Measurements from ENCODE around the gene NSD2.

Gene NSD2

DNA sequence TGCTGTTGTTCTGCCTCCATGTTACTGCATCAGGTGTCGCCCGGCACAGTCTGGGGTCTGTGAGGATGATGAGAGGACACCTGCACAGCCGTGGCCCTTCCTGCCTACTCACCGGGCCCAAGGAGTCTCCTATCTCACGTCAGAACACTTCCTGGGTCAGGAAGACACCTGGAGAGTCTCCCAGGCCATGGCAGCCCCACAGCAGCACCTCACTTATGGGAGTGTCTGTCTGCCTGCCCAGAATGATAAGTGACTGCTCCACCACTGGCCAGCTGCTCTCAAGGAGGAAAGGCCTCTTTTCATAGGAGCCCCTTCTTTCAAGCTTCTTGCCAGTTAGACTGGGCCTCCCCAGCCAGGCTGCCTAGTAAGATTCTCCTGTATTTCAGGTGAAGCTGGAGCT, 81.5 kb downstream of the NSD2 start:
- no peak overlapping the region for H3K27ac ChIP-seq
- TF ChIP-seq, protein P1, sequence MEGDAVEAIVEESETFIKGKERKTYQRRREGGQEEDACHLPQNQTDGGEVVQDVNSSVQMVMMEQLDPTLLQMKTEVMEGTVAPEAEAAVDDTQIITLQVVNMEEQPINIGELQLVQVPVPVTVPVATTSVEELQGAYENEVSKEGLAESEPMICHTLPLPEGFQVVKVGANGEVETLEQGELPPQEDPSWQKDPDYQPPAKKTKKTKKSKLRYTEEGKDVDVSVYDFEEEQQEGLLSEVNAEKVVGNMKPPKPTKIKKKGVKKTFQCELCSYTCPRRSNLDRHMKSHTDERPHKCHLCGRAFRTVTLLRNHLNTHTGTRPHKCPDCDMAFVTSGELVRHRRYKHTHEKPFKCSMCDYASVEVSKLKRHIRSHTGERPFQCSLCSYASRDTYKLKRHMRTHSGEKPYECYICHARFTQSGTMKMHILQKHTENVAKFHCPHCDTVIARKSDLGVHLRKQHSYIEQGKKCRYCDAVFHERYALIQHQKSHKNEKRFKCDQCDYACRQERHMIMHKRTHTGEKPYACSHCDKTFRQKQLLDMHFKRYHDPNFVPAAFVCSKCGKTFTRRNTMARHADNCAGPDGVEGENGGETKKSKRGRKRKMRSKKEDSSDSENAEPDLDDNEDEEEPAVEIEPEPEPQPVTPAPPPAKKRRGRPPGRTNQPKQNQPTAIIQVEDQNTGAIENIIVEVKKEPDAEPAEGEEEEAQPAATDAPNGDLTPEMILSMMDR (conservative IDR thresholded peaks at IDR 0.05) = no peak

DNA sequence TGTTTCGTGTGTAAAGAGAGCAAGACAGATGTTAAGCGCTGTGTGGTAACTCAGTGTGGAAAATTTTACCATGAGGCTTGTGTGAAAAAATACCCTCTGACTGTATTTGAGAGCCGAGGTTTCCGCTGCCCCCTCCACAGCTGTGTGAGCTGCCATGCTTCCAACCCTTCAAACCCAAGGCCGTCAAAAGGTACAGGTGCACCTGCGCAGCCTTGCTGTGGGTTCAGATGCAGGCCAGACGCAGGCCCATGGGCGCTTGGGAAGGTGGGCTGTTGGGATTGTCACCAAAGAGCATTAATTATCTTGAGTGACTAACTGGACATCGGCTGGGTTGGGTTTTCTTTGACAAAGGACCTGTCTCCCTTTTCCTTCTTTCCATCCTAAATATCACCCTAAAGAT, 82.1 kb downstream of the NSD2 start:
- TF ChIP-seq, protein P1 (conservative IDR thresholded peaks at IDR 0.05) = no peak
- H3K27ac ChIP-seq = no peak overlapping the region

DNA sequence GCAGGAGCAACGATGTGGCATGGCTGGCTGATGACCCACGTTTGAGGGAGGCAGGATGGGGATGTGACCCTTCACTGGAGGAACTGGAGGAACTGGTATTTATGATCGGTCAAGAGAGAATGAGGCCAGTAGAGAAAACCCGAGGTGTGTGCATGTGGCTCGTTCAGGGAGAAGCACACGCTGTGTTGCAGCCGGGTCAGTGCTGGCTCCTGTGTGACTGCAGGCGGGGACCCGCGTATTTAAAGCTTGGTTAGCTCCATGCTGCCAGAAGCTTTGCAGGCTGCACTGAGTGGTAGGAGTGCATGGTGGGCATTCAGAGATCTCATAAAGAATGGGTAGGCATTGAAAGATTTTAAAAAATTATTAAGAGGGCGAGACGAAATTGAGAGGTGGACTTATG, 85.4 kb downstream of the NSD2 start:
- no peak overlapping the region for H3K27ac ChIP-seq
- TF ChIP-seq, protein P1 (conservative IDR thresholded peaks at IDR 0.05) = no peak

DNA sequence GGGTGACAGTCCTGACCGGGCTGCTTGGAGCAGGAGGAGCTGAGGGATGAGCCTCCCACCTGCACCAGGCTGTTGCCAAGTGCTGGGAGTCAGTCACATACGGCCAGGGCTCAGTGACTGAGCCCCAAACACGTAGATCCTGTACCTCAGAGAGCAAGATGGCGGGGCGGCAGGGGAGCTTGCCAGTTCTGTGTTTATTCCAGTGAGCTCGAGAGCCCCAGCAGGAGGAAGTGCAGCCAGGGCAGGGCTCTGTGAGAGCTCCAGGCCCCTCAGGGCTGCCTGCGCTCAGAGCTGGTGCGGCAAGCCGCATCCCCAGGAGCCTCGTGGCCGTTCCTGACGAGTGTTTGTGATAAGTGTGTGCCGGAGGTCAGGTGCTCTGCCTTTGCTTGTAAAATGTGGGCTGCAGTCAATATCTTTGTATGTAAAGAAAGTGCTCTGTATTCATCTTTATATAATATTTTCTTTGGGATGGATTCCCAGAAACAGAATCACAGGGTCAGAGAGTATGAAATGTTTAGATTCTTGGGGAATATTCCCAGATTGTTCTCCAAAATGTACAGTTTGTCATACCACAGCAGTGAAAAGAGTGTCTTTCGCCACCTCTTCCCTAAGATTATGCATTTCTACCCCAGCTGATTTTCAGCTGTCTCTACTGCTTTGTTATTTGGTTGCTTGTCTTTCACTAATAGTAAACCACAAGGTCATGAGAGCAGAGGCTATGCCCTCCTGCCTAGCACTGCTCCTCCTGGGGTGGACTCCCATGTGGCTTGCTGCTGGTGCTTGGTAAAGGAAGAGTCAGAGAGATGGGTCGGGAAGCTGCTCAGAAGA, 87.3 kb downstream of the NSD2 start:
- TF ChIP-seq, protein P1 (conservative IDR thresholded peaks at IDR 0.05) = no peak
- H3K27ac ChIP-seq = 0 out of 2 replicates have a peak overlapping the region, but pooled peaks have one; percentile 16

DNA sequence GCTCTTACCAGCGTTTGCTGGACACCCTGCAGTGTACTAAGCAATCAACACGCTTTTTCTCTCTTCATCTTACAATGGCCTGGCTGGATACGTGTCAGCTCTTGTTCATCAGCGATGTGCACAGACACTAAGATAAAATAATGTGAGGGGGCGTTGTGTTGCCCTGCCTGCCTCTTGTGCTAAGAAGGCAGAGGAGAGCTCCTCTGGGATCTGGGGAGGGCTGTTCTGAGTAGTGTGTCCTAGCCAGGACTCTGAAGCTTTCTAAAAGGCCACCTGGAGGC, 87.9 kb downstream of the NSD2 start:
- TF ChIP-seq, protein P1 (conservative IDR thresholded peaks at IDR 0.05) = no peak

DNA sequence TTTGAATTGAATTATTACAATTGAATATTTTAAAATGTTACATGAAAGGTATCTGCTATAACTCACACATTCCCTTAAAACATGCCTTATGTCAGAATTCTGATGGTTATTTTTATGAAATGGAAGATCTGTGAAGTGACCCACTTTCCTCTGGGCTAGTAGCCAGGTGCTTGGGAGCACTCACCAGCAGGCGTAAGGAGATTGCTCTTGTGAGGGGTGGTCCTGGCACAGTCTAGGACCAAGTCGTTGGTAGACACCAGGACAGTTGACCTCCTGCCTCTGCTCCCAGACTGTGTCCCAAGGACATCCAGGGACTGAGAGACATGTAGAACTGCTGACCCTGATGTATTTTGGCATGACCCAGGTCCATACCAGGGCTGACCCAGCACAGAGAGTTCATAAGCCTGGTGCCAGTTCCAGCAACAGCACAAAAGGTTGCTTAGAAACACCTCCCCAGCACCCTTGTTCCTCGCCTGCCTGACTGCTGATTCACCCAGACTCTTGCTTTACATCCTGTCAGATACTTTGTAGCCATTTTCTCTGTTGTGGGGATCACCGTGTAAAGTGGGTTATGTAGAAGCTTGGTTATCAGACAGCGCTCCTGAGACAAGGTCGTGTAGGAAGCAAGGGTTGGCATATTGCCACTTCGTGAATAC, 89.1 kb downstream of the NSD2 start:
- TF ChIP-seq, protein P1 (conservative IDR thresholded peaks at IDR 0.05) = no peak
- no peak overlapping the region for H3K27ac ChIP-seq

More for the DNA sequence above, 87.9 kb downstream of the NSD2 start:
- no peak overlapping the region for H3K27ac ChIP-seq

DNA sequence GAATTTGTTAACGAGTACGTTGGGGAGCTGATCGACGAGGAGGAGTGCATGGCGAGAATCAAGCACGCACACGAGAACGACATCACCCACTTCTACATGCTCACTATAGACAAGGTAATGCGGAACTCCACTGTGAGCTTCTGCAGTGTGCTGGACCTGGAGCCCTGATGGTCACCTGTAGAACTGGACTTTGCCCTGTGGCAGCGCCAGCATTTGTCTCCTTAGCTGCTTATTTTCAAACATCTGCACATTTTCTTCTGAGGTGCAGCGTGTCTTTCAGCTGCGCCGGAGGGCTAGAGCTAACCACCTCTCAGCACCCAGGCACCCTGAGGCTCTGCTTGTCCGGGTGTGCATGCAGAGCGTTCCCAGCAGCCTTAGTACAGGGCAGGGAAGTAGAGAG, 89.8 kb downstream of the NSD2 start:
- TF ChIP-seq, protein P1 (conservative IDR thresholded peaks at IDR 0.05) = no peak
- H3K27ac ChIP-seq = no peak overlapping the region

All from VCaP (cell line).